IgD-negative memory B cell (primary cell): ENCODE data around the gene KATNB1. TPM values are rescaled to one million over a fixed set of nuclear protein-coding genes. Genes with fewer than 3 reads are reported as not detected.
A peak's percentile ranks its signal among the peaks of the same experiment; 100 is the strongest.

Experiments
- H3K27ac Mint-ChIP-seq, 3 donors: one replicate each; pipeline ENCODE4 v1.8.0; 2020 to 2022; ENCODE audit warnings: mild to moderate bottlenecking in 3 of 3, mixed read lengths in 3 of 3, moderate library complexity in 1 of 3
- H3K27me3 Mint-ChIP-seq: one replicate; pipeline ENCODE4 v1.8.0; 2021; ENCODE audit warnings: mixed read lengths
- H3K36me3 Mint-ChIP-seq: one replicate; pipeline ENCODE4 v1.8.0; 2020; ENCODE audit warnings: mild to moderate bottlenecking, mixed read lengths
- H3K4me1 Mint-ChIP-seq, 3 donors: one replicate each; pipeline ENCODE4 v1.8.0; 2020 to 2022; ENCODE audit warnings: mixed read lengths in 3 of 3, mild to moderate bottlenecking in 1 of 3
- H3K4me3 Mint-ChIP-seq, 4 donors: one replicate each; pipeline ENCODE4 v1.8.0; 2020 to 2022; ENCODE audit warnings: mild to moderate bottlenecking in 4 of 4, mixed read lengths in 4 of 4, moderate library complexity in 3 of 4
- H3K9me3 Mint-ChIP-seq, 3 donors: one replicate each; pipeline ENCODE4 v1.8.0; 2020 to 2021; ENCODE audit warnings: mixed read lengths in 3 of 3, mild to moderate bottlenecking in 1 of 3
- polyA plus RNA-seq: library from polyadenylated mRNA; unstranded; fragments of 300-500 nt; fragmentation: Illumina TruSeq; gene quantifications from one replicate; pipeline ENCODE4 v1.2.3, GENCODE V29; 2021

KATNB1 gene
- 16.6 TPM for polyA plus RNA-seq

GRCh38 chr16:57735755-57736418, at the start of gene KATNB1:
Gene KATNB1 (plus strand): TSS chr16:57735770. CDS start chr16:57737244, 1,474 bp downstream.
- H3K9me3 Mint-ChIP-seq, result peaks cover 0 to 10% (median 0%) of the 10 kb centered on the region in 3 donors
- peaks cover 2% of the 10 kb centered on the region for H3K36me3 Mint-ChIP-seq
- peaks cover 8 to 14% (median 9%) of the 10 kb centered on the region in 3 donors for H3K4me1 Mint-ChIP-seq
- peaks cover 2% of the 10 kb centered on the region for H3K27me3 Mint-ChIP-seq
- peak within 1 kb of the TSS; percentile 89 to 98 (median 94) for H3K27ac Mint-ChIP-seq
- peak within 1 kb of the TSS; percentile 91 to 99 (median 97) for H3K4me3 Mint-ChIP-seq

- Mint-ChIP-seq H3K27me3 (peaks cover 1% of the 10 kb centered on the region), H3K4me3 (peak overlapping the region in 1 of 4 donors; percentile 34), H3K4me1 (peaks cover 0 to 11% (median 9%) of the 10 kb centered on the region in 3 donors), H3K27ac (no peak overlapping the region), H3K36me3 (peaks cover 2% of the 10 kb centered on the region), H3K9me3 (no peaks in the 10 kb centered on the region)
These were observed 49.0 kb upstream of the KATNB1 start for GRCh38 chr16:57686577-57686976.

- peaks cover 1% of the 10 kb centered on the region for H3K27me3 Mint-ChIP-seq
These were observed 48.1 kb upstream of the KATNB1 start for GRCh38 chr16:57687363-57687929.

GRCh38 chr16:57688487-57688986, 47.0 kb upstream of the KATNB1 start:
- H3K9me3 Mint-ChIP-seq, result no peaks in the 10 kb centered on the region
- H3K4me3 Mint-ChIP-seq, result no peak overlapping the region
- peaks cover 2% of the 10 kb centered on the region for H3K36me3 Mint-ChIP-seq
- H3K27ac Mint-ChIP-seq, result peak overlapping the region in 1 of 3 donors; percentile 67
- H3K27me3 Mint-ChIP-seq, result peaks cover 1% of the 10 kb centered on the region
- H3K4me1 Mint-ChIP-seq, result peaks cover 0 to 11% (median 9%) of the 10 kb centered on the region in 3 donors

More at GRCh38 chr16:57687363-57687929, 48.1 kb upstream of the KATNB1 start:
- Mint-ChIP-seq H3K9me3 (no peaks in the 10 kb centered on the region), H3K4me3 (no peak overlapping the region), H3K4me1 (peaks cover 0 to 11% (median 10%) of the 10 kb centered on the region in 3 donors), H3K27ac (no peak overlapping the region), H3K36me3 (peaks cover 2% of the 10 kb centered on the region)

- Mint-ChIP-seq H3K27ac (peak overlapping the region; percentile 15 to 94 (median 67)), H3K9me3 (no peaks in the 10 kb centered on the region), H3K4me3 (peak overlapping the region in 1 of 4 donors; percentile 84), H3K36me3 (peaks cover 2% of the 10 kb centered on the region), H3K4me1 (peaks cover 0 to 11% (median 9%) of the 10 kb centered on the region in 3 donors), H3K27me3 (peaks cover 1% of the 10 kb centered on the region)
These were observed 46.4 kb upstream of the KATNB1 start for GRCh38 chr16:57688987-57689761.

- Mint-ChIP-seq H3K36me3 (no peaks in the 10 kb centered on the region), H3K4me1 (peaks cover 5 to 13% (median 12%) of the 10 kb centered on the region in 3 donors), H3K27me3 (peaks cover 1% of the 10 kb centered on the region), H3K4me3 (peak overlapping the region in 3 of 4 donors; percentile 3 to 84 (median 76)), H3K27ac (peak overlapping the region in 2 of 3 donors; percentile 15 to 94), H3K9me3 (no peaks in the 10 kb centered on the region)
These were observed 45.6 kb upstream of the KATNB1 start for GRCh38 chr16:57689762-57690558.

- peaks cover 1% of the 10 kb centered on the region for H3K27me3 Mint-ChIP-seq
- peak overlapping the region in 2 of 4 donors; percentile 6 to 84 for H3K4me3 Mint-ChIP-seq
- no peaks in the 10 kb centered on the region for H3K9me3 Mint-ChIP-seq
- H3K36me3 Mint-ChIP-seq, result no peaks in the 10 kb centered on the region
- peak overlapping the region in 1 of 3 donors; percentile 94 for H3K27ac Mint-ChIP-seq
- H3K4me1 Mint-ChIP-seq, result peaks cover 5 to 18% (median 17%) of the 10 kb centered on the region in 3 donors
These were observed 44.6 kb upstream of the KATNB1 start for GRCh38 chr16:57690782-57691471.

- Mint-ChIP-seq H3K27ac (peak overlapping the region in 1 of 3 donors; percentile 75), H3K9me3 (no peaks in the 10 kb centered on the region), H3K4me3 (no peak overlapping the region), H3K27me3 (peaks cover 1% of the 10 kb centered on the region), H3K4me1 (peaks cover 5 to 18% (median 17%) of the 10 kb centered on the region in 3 donors), H3K36me3 (no peaks in the 10 kb centered on the region)
These were observed 42.9 kb upstream of the KATNB1 start for GRCh38 chr16:57692636-57693035.

GRCh38 chr16:57693550-57693949, 42.0 kb upstream of the KATNB1 start:
- H3K27me3 Mint-ChIP-seq, result peaks cover 1% of the 10 kb centered on the region
- H3K4me1 Mint-ChIP-seq, result peaks cover 5 to 17% (median 16%) of the 10 kb centered on the region in 3 donors
- no peaks in the 10 kb centered on the region for H3K36me3 Mint-ChIP-seq
- peak overlapping the region in 1 of 4 donors; percentile 23 for H3K4me3 Mint-ChIP-seq
- H3K9me3 Mint-ChIP-seq, result no peaks in the 10 kb centered on the region
- peak overlapping the region in 1 of 3 donors; percentile 75 for H3K27ac Mint-ChIP-seq

- peaks cover under 1% of the 10 kb centered on the region for H3K27me3 Mint-ChIP-seq
- no peaks in the 10 kb centered on the region for H3K36me3 Mint-ChIP-seq
- peak overlapping the region in 1 of 3 donors; percentile 75 for H3K27ac Mint-ChIP-seq
- H3K4me1 Mint-ChIP-seq, result peaks cover 5 to 16% (median 15%) of the 10 kb centered on the region in 3 donors
- no peaks in the 10 kb centered on the region for H3K9me3 Mint-ChIP-seq
- peak overlapping the region in 3 of 4 donors; percentile 36 to 93 (median 76) for H3K4me3 Mint-ChIP-seq
These were observed 41.3 kb upstream of the KATNB1 start for GRCh38 chr16:57694231-57694724.

GRCh38 chr16:57694725-57695679, 40.6 kb upstream of the KATNB1 start, which contains the start of gene DRC7:
Gene DRC7 (plus strand): TSS chr16:57694806. CDS start chr16:57697950, 3,144 bp downstream.
- Mint-ChIP-seq H3K4me3 (peak within 1 kb of the TSS; percentile 36 to 93 (median 84)), H3K27ac (peak within 1 kb of the TSS in 1 of 3 donors; percentile 75), H3K4me1 (peaks cover 5 to 11% (median 8%) of the 10 kb centered on the region in 3 donors), H3K36me3 (no peaks in the 10 kb centered on the region), H3K27me3 (no peaks in the 10 kb centered on the region), H3K9me3 (no peaks in the 10 kb centered on the region)

- Mint-ChIP-seq H3K27ac (no peak overlapping the region), H3K9me3 (no peaks in the 10 kb centered on the region), H3K4me3 (peak overlapping the region in 2 of 4 donors; percentile 34 to 81), H3K36me3 (no peaks in the 10 kb centered on the region), H3K4me1 (peaks cover 5 to 11% (median 6%) of the 10 kb centered on the region in 3 donors), H3K27me3 (no peaks in the 10 kb centered on the region)
These were observed 39.9 kb upstream of the KATNB1 start for GRCh38 chr16:57695680-57696069.
